HepG2 (cell line): Measurements from ENCODE around the gene C3orf22. TPM values are rescaled to one million over a fixed set of nuclear protein-coding genes. Genes with fewer than 3 reads are reported as not detected.
A peak's percentile ranks its signal among the peaks of the same experiment; 100 is the strongest.

Experiments used
- AGO2 ChIP-seq: fragments of 200-400 bp; formaldehyde crosslinking; optimal IDR thresholded peaks from 2 replicates; pipeline ENCODE3; 2017; ENCODE audit warnings: mild to moderate bottlenecking, low read depth, low read length, moderate library complexity
- ELF3 ChIP-seq: IDR thresholded peaks from 2 replicates; pipeline ENCODE4 v1.6.1; 2016; ENCODE audit warnings: missing genetic modification reagents, missing compliant biosample characterization
- HNRNPUL1 ChIP-seq: fragments of 200-400 bp; formaldehyde crosslinking; IDR thresholded peaks from 2 replicates; pipeline ENCODE4 v1.6.1; 2017; ENCODE audit warnings: low read depth, mild to moderate bottlenecking, low read length, moderate library complexity
- KLF13 ChIP-seq: sonication (generic); formaldehyde crosslinking; IDR thresholded peaks from 2 replicates; pipeline ENCODE4 v1.4.0; 2020; ENCODE audit warnings: mild to moderate bottlenecking, missing genetic modification reagents
- NFE2 ChIP-seq: sonication (generic); formaldehyde crosslinking; IDR thresholded peaks from 2 replicates; pipeline ENCODE4 v1.4.0; 2020; ENCODE audit warnings: missing genetic modification reagents
- RFX5 ChIP-seq: IDR thresholded peaks from 2 replicates; pipeline ENCODE4 v1.6.1; 2011; ENCODE audit warnings: low read depth, low read length, improper control_type of control experiment
- SAFB2 ChIP-seq: sonication (generic); formaldehyde crosslinking; IDR thresholded peaks from 2 replicates; pipeline ENCODE4 v1.5.1; 2020; ENCODE audit warnings: missing genetic modification reagents, low read depth, mild to moderate bottlenecking, borderline replicate concordance
- SP1 ChIP-seq, 2 experiments: fragments of 450-650 bp in 1 of 2; sonication (generic) in 1 of 2; formaldehyde crosslinking in 1 of 2; IDR thresholded peaks; 2 replicates each; pipeline versions ENCODE4 v1.4.0 to v1.6.1; 2016 to 2020; ENCODE audit warnings: missing genetic modification reagents in 1 of 2
- TEAD2 ChIP-seq: sonication (generic); formaldehyde crosslinking; IDR thresholded peaks from 2 replicates; pipeline ENCODE4 v1.9.0; 2021; ENCODE audit warnings: missing genetic modification reagents
- TRIM24 ChIP-seq: sonication (generic); formaldehyde crosslinking; IDR thresholded peaks from 2 replicates; pipeline ENCODE4 v1.8.0; 2022; ENCODE audit warnings: mild to moderate bottlenecking, missing genetic modification reagents
- ZBTB1 ChIP-seq: sonication (generic); formaldehyde crosslinking; IDR thresholded peaks from 2 replicates; pipeline ENCODE4 v1.4.0; 2020; ENCODE audit warnings: missing genetic modification reagents, borderline replicate concordance
- ZEB1 ChIP-seq: IDR thresholded peaks from 2 replicates; pipeline ENCODE4 v1.6.1; 2012; ENCODE audit warnings: mild to moderate bottlenecking, low read depth, inconsistent platforms; ENCODE audit not compliant: insufficient replicate concordance
- ZNF558 ChIP-seq: sonication (generic); formaldehyde crosslinking; IDR thresholded peaks from 2 replicates; pipeline ENCODE4 v1.9.0; 2022; ENCODE audit warnings: mild to moderate bottlenecking, missing genetic modification reagents, borderline replicate concordance
- ZNF567 ChIP-seq: sonication (generic); formaldehyde crosslinking; IDR thresholded peaks from 2 replicates; pipeline ENCODE4 v1.8.1; 2023; ENCODE audit warnings: mild to moderate bottlenecking, missing genetic modification reagents, borderline replicate concordance
- polyA plus RNA-seq, 8 experiments: library from polyadenylated mRNA; depleted of rRNA in 3 of 8; stranded (reverse) in 7 of 8; unstranded in 1 of 8; fragments of >200 nt; fragmentation: Illumina TruSeq in 4 of 8; extraction: Trizol in 4 of 8; gene quantifications; 2 replicates each; pipeline versions ENCODE4 v1.2.1 to v1.2.3, GENCODE V29; 2011 to 2016; ENCODE audit warnings: low read depth in 4 of 8, missing spikeins in 1 of 8, mixed read lengths in 1 of 8; ENCODE audit not compliant: insufficient read depth in 1 of 8
- total RNA-seq, 5 experiments: library from RNA; depleted of rRNA; stranded (reverse); fragments of >200 nt; fragmentation: Illumina TruSeq; extraction: Trizol; gene quantifications; 2 replicates each; pipeline ENCODE4 v1.2.3, GENCODE V29; 2016; ENCODE audit warnings: low read depth in 1 of 5
- TF ChIP-seq, protein P1 (sequence below): sonication (generic); formaldehyde crosslinking; IDR thresholded peaks from 2 replicates; pipeline ENCODE4 v1.8.0; 2022; ENCODE audit warnings: missing genetic modification reagents, mild to moderate bottlenecking, inconsistent platforms, borderline replicate concordance
- TF ChIP-seq, protein P2 (sequence below): sonication (generic); formaldehyde crosslinking; conservative IDR thresholded peaks from 2 replicates; pipeline ENCODE4 v1.8.0; 2022; ENCODE audit warnings: mild to moderate bottlenecking, moderate library complexity, missing genetic modification reagents
- TF ChIP-seq, protein P3 (sequence below): sonication (generic); formaldehyde crosslinking; IDR thresholded peaks from 2 replicates; pipeline ENCODE4 v1.4.0; 2020; ENCODE audit warnings: missing genetic modification reagents
- TF ChIP-seq, protein P4 (sequence below): sonication (generic); formaldehyde crosslinking; IDR thresholded peaks from 2 replicates; pipeline ENCODE4 v1.9.0; 2021; ENCODE audit warnings: missing genetic modification reagents, borderline replicate concordance
- TF ChIP-seq, protein P5 (sequence below): sonication (generic); formaldehyde crosslinking; IDR thresholded peaks from 2 replicates; pipeline ENCODE4 v1.4.0; 2020; ENCODE audit warnings: missing genetic modification reagents

C3orf22 gene
- total and polyA plus RNA-seq, 2 of the 13 experiments (the other 11 are each of a cell fraction or from before 2014, with no cell fraction given), result not detected

DNA sequence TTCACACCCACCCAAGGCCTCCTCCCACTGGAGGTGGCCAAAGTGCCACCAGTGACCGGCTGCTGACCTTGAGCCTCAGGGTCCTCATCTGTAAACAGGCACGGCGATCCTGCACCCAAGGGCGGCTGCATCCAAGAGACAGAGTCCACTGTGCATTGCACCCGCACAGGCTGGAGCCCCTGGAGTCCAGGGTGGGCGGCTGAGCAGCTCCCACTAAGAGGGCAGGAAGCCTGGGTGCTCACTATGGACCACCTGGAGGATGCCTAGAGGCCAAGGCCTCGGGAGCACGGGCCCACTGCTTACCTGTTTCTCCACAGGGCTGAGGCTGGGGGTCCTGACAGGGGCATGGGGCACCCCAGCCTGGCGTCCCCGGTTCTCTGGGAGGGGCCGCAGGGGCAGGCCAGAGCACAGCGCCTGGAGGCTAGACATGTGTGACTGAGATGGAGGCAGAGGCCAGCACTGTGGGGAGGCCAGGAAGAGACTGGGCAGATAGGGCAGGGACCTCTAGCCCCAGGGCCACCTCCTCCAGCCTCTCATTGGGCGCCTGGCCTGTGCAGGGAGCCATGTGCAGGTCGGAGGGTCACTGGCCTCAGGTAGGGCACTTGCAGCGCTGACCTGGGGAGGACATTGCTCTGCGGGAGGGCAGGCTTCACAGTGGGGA is 41.3 kb downstream of the C3orf22 start, which contains the start of gene UROC1 (continued):
- TF ChIP-seq SAFB2 (CRISPR knock-in tag) (no peak), KLF13 (CRISPR knock-in tag) (no peak), ZNF558 (CRISPR knock-in tag) (no peak), ELF3 (CRISPR knock-in tag) (0 out of 2 replicates have a peak, but pooled peaks have one; percentile 15), RFX5 (no peak), ZNF567 (CRISPR knock-in tag) (no peak), HNRNPUL1 (no peak), ZEB1 (no peak), TEAD2 (CRISPR knock-in tag) (no peak), AGO2 (peak; percentile 94), NFE2 (CRISPR knock-in tag) (no peak), ZBTB1 (CRISPR knock-in tag) (no peak), TRIM24 (no peak), SP1 (IDR thresholded peaks at IDR 0.05) (no peak), SP1 (CRISPR knock-in tag; IDR thresholded peaks at IDR 0.05) (no peak)
- TF ChIP-seq, protein P1, sequence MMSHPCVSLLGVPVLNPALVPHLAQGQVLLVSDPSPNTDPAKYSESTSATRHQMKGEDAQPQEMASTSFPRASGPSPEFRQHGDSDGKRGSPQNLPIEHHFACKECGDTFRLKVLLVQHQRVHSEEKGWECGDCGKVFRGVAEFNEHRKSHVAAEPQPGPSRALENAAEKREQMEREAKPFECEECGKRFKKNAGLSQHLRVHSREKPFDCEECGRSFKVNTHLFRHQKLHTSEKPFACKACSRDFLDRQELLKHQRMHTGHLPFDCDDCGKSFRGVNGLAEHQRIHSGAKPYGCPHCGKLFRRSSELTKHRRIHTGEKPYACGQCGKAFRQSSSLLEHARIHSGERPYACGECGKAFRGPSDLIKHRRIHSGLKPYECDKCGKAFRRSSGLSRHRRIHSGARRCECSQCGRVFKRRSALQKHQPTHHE (CRISPR knock-in tag), result no peak
- TF ChIP-seq, protein P2, sequence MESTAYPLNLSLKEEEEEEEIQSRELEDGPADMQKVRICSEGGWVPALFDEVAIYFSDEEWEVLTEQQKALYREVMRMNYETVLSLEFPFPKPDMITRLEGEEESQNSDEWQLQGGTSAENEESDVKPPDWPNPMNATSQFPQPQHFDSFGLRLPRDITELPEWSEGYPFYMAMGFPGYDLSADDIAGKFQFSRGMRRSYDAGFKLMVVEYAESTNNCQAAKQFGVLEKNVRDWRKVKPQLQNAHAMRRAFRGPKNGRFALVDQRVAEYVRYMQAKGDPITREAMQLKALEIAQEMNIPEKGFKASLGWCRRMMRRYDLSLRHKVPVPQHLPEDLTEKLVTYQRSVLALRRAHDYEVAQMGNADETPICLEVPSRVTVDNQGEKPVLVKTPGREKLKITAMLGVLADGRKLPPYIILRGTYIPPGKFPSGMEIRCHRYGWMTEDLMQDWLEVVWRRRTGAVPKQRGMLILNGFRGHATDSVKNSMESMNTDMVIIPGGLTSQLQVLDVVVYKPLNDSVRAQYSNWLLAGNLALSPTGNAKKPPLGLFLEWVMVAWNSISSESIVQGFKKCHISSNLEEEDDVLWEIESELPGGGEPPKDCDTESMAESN (CRISPR knock-in tag), result no peak; the same call in 1 of the 2 replicates
- TF ChIP-seq, protein P3, sequence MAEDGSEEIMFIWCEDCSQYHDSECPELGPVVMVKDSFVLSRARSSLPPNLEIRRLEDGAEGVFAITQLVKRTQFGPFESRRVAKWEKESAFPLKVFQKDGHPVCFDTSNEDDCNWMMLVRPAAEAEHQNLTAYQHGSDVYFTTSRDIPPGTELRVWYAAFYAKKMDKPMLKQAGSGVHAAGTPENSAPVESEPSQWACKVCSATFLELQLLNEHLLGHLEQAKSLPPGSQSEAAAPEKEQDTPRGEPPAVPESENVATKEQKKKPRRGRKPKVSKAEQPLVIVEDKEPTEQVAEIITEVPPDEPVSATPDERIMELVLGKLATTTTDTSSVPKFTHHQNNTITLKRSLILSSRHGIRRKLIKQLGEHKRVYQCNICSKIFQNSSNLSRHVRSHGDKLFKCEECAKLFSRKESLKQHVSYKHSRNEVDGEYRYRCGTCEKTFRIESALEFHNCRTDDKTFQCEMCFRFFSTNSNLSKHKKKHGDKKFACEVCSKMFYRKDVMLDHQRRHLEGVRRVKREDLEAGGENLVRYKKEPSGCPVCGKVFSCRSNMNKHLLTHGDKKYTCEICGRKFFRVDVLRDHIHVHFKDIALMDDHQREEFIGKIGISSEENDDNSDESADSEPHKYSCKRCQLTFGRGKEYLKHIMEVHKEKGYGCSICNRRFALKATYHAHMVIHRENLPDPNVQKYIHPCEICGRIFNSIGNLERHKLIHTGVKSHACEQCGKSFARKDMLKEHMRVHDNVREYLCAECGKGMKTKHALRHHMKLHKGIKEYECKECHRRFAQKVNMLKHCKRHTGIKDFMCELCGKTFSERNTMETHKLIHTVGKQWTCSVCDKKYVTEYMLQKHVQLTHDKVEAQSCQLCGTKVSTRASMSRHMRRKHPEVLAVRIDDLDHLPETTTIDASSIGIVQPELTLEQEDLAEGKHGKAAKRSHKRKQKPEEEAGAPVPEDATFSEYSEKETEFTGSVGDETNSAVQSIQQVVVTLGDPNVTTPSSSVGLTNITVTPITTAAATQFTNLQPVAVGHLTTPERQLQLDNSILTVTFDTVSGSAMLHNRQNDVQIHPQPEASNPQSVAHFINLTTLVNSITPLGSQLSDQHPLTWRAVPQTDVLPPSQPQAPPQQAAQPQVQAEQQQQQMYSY (CRISPR knock-in tag), result no peak
- TF ChIP-seq, protein P4, sequence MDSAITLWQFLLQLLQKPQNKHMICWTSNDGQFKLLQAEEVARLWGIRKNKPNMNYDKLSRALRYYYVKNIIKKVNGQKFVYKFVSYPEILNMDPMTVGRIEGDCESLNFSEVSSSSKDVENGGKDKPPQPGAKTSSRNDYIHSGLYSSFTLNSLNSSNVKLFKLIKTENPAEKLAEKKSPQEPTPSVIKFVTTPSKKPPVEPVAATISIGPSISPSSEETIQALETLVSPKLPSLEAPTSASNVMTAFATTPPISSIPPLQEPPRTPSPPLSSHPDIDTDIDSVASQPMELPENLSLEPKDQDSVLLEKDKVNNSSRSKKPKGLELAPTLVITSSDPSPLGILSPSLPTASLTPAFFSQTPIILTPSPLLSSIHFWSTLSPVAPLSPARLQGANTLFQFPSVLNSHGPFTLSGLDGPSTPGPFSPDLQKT (CRISPR knock-in tag), result no peak
- TF ChIP-seq, protein P5, sequence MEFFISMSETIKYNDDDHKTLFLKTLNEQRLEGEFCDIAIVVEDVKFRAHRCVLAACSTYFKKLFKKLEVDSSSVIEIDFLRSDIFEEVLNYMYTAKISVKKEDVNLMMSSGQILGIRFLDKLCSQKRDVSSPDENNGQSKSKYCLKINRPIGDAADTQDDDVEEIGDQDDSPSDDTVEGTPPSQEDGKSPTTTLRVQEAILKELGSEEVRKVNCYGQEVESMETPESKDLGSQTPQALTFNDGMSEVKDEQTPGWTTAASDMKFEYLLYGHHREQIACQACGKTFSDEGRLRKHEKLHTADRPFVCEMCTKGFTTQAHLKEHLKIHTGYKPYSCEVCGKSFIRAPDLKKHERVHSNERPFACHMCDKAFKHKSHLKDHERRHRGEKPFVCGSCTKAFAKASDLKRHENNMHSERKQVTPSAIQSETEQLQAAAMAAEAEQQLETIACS, result no peak
